ENCODE results near the gene SQOR. TPM values are rescaled to one million over a fixed set of nuclear protein-coding genes. Genes with fewer than 3 reads are reported as not detected.
"Not testable (repeated sequence)": the region's sequence is repeated elsewhere in the genome, so short reads cannot be mapped to it uniquely, and the experiment has no call there.

Gene SQOR
- total RNA-seq, 2 donors from 2014 or later: 0.24 TPM; not detected in 1

GRCh38 chr15:45646220-45646619, 11.4 kb downstream of the SQOR start:
- peaks cover 77% of the 10 kb centered on the region for H3K27me3 Mint-ChIP-seq (ENCODE audit: insufficient read depth)
- 89 to 97% methylated on average over 3 of the region's 3 CpGs for WGBS, 2 experiments (ENCODE audit: insufficient coverage in 1 of 2, insufficient read length in 1 of 2)

GRCh38 chr15:45647828-45648227, 13.0 kb downstream of the SQOR start:
- H3K4me3 Mint-ChIP-seq: no peak overlapping the region

More at GRCh38 chr15:45646220-45646619, 11.4 kb downstream of the SQOR start:
- no peak for TF ChIP-seq CTCF (conservative IDR thresholded peaks at IDR 0.05)
- no peak overlapping the region for H3K9ac ChIP-seq (ENCODE audit: extremely low read depth, low read length, poor library complexity, severe bottlenecking)
- Mint-ChIP-seq H3K4me3 (no peak overlapping the region), H3K27ac (no peak overlapping the region), H3K36me3 (ENCODE audit: low read depth) (no peaks in the 10 kb centered on the region), H3K9me3 (no peaks in the 10 kb centered on the region), H3K4me1 (peaks cover 8% of the 10 kb centered on the region)
- H3K4me1 ChIP-seq (ENCODE audit: control insufficient read depth, insufficient read depth, low read length): no peaks in the 10 kb centered on the region
- no peak overlapping the region for H3K27ac ChIP-seq (ENCODE audit: low read depth, low read length)
- H3K9me3 ChIP-seq (ENCODE audit: control insufficient read depth, low read length): no peaks in the 10 kb centered on the region
- H3K36me3 ChIP-seq (ENCODE audit: control insufficient read depth, insufficient read depth, low read length): no peaks in the 10 kb centered on the region
- DNase-seq: no peak
- H3K4me3 ChIP-seq (ENCODE audit: low read length): no peak overlapping the region
- H3K27me3 ChIP-seq (ENCODE audit: control insufficient read depth, insufficient read depth, low read length, poor library complexity, severe bottlenecking): peaks cover 53% of the 10 kb centered on the region

GRCh38 chr15:45648521-45649200, 13.8 kb downstream of the SQOR start:
- H3K27me3 ChIP-seq (ENCODE audit: control insufficient read depth, insufficient read depth, low read length, poor library complexity, severe bottlenecking): peaks cover 30% of the 10 kb centered on the region
- H3K4me1 ChIP-seq (ENCODE audit: control insufficient read depth, insufficient read depth, low read length): no peaks in the 10 kb centered on the region
- no peak overlapping the region for H3K27ac ChIP-seq (ENCODE audit: low read depth, low read length)
- Mint-ChIP-seq H3K27ac (no peak overlapping the region), H3K4me1 (peaks cover 4% of the 10 kb centered on the region), H3K27me3 (ENCODE audit: insufficient read depth) (peaks cover 70% of the 10 kb centered on the region), H3K9me3 (peaks cover 1% of the 10 kb centered on the region), H3K36me3 (ENCODE audit: low read depth) (no peaks in the 10 kb centered on the region), H3K4me3 (no peak overlapping the region)
- DNase-seq: no peak
- H3K9me3 ChIP-seq (ENCODE audit: control insufficient read depth, low read length): no peaks in the 10 kb centered on the region
- no peak overlapping the region for H3K9ac ChIP-seq (ENCODE audit: extremely low read depth, low read length, poor library complexity, severe bottlenecking)
- no peak for TF ChIP-seq CTCF (conservative IDR thresholded peaks at IDR 0.05)
- H3K36me3 ChIP-seq (ENCODE audit: control insufficient read depth, insufficient read depth, low read length): no peaks in the 10 kb centered on the region
- 79 to 95% methylated on average over 4 of the region's 4 CpGs for WGBS, 2 experiments (ENCODE audit: insufficient coverage in 1 of 2, insufficient read length in 1 of 2)
- no peak overlapping the region for H3K4me3 ChIP-seq (ENCODE audit: low read length)

More at GRCh38 chr15:45647828-45648227, 13.0 kb downstream of the SQOR start:
- no peak for TF ChIP-seq CTCF (conservative IDR thresholded peaks at IDR 0.05)
- peaks cover 73% of the 10 kb centered on the region for H3K27me3 Mint-ChIP-seq (ENCODE audit: insufficient read depth)
- H3K36me3 Mint-ChIP-seq (ENCODE audit: low read depth): no peaks in the 10 kb centered on the region
- Histone ChIP-seq H3K27me3 (ENCODE audit: control insufficient read depth, insufficient read depth, low read length, poor library complexity, severe bottlenecking) (peaks cover 38% of the 10 kb centered on the region), H3K4me1 (ENCODE audit: control insufficient read depth, insufficient read depth, low read length) (no peaks in the 10 kb centered on the region), H3K36me3 (ENCODE audit: control insufficient read depth, insufficient read depth, low read length) (no peaks in the 10 kb centered on the region), H3K9ac (ENCODE audit: extremely low read depth, low read length, poor library complexity, severe bottlenecking) (no peak overlapping the region), H3K4me3 (ENCODE audit: low read length) (no peak overlapping the region), H3K27ac (ENCODE audit: low read depth, low read length) (no peak overlapping the region), H3K9me3 (ENCODE audit: control insufficient read depth, low read length) (no peaks in the 10 kb centered on the region)
- H3K9me3 Mint-ChIP-seq: peaks cover 1% of the 10 kb centered on the region
- DNase-seq: no peak
- no peak overlapping the region for H3K27ac Mint-ChIP-seq
- WGBS, 2 experiments (ENCODE audit: insufficient coverage in 1 of 2, insufficient read length in 1 of 2): 89 to 94% methylated on average over 5 to 6 of the region's 6 CpGs
- H3K4me1 Mint-ChIP-seq: peaks cover 4% of the 10 kb centered on the region

GRCh38 chr15:45650007-45650406, 15.2 kb downstream of the SQOR start:
- not testable (repeated sequence) for H3K4me1 Mint-ChIP-seq; H3K4me3 Mint-ChIP-seq; H3K27ac Mint-ChIP-seq; H3K9ac ChIP-seq (ENCODE audit: extremely low read depth, low read length, poor library complexity, severe bottlenecking); H3K9me3 Mint-ChIP-seq; H3K4me3 ChIP-seq (ENCODE audit: low read length); DNase-seq; H3K4me1 ChIP-seq (ENCODE audit: control insufficient read depth, insufficient read depth, low read length); H3K36me3 Mint-ChIP-seq (ENCODE audit: low read depth); H3K27ac ChIP-seq (ENCODE audit: low read depth, low read length); H3K9me3 ChIP-seq (ENCODE audit: control insufficient read depth, low read length); H3K36me3 ChIP-seq (ENCODE audit: control insufficient read depth, insufficient read depth, low read length)
- H3K27me3 Mint-ChIP-seq (ENCODE audit: insufficient read depth): peaks cover 57% of the 10 kb centered on the region
- H3K27me3 ChIP-seq (ENCODE audit: control insufficient read depth, insufficient read depth, low read length, poor library complexity, severe bottlenecking): peaks cover 16% of the 10 kb centered on the region
- 86 to 93% methylated on average over 6 to 11 of the region's 11 CpGs for whole genome bisulfite sequencing, 2 experiments (ENCODE audit: insufficient coverage in 1 of 2, insufficient read length in 1 of 2)

All from endodermal cell (in vitro differentiated cells).